ENCODE results near the gene RAB30. TPM values are rescaled to one million over a fixed set of nuclear protein-coding genes. Genes with fewer than 3 reads are reported as not detected.

Gene RAB30
- total RNA-seq, 2 experiments from 2014 or later, result 76.2 to 79.2 TPM

DNA sequence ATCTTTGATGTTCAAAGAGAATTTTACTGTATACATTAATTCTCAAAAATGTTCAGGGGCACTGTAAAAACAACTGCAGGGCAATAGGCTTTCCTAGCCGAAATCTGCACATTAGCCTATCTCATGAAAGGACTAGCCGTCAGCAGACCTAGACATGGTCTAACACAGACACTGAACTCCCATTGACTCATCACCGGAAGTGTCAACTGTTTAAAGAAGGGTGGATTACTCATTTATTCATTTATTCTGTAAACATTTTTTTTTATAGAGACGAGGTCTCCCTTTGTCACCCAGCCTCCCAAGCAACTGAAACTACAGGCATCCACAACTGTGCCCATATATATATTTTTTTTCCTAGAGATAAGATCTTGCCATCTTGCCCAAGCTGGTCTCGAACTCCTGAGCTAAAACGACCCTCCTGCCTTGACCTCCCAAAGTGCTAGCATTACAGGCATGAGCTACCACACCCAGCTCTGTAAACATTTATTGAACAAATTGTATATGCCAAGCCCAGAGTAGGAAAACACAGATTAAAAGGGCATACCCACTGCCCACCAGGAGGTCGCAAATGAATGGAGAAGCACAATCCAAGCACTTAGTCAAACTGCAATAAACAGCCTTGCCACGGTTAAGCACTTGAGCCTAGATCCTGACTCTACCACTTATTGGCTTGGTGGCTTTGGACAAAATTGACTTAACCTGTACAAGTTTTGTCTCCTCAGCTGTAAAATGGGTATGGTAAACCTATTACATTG lies 26.6 kb downstream of the RAB30 start:
- DNase-seq (peak in 4 of 14 experiments; percentile 15 to 51 (median 26)), ATAC-seq (ENCODE audit: poor library complexity) (peak; percentile 67)
- Histone ChIP-seq H3K36me3 (ENCODE audit: insufficient read depth, low read length) (no peaks in the 10 kb centered on the region), H3K4me3 (ENCODE audit: low read length) (no peak overlapping the region), H3K9me3 (ENCODE audit: control insufficient read depth in 1 of 2, insufficient read depth in 1 of 2, low read length in 2 of 2) (no peaks in the 10 kb centered on the region), H3K27me3 (ENCODE audit: control insufficient read depth in 1 of 2, insufficient read depth in 2 of 2, low read length in 2 of 2) (no peaks in the 10 kb centered on the region), H3K27ac (ENCODE audit: low read depth in 1 of 2, low read length in 2 of 2) (no peak overlapping the region), H3K4me1 (ENCODE audit: insufficient read depth, low read length) (no peaks in the 10 kb centered on the region)
- peaks cover 1% of the 10 kb centered on the region for H3K36me3 Mint-ChIP-seq (ENCODE audit: low read depth)
- TF ChIP-seq, protein P1, sequence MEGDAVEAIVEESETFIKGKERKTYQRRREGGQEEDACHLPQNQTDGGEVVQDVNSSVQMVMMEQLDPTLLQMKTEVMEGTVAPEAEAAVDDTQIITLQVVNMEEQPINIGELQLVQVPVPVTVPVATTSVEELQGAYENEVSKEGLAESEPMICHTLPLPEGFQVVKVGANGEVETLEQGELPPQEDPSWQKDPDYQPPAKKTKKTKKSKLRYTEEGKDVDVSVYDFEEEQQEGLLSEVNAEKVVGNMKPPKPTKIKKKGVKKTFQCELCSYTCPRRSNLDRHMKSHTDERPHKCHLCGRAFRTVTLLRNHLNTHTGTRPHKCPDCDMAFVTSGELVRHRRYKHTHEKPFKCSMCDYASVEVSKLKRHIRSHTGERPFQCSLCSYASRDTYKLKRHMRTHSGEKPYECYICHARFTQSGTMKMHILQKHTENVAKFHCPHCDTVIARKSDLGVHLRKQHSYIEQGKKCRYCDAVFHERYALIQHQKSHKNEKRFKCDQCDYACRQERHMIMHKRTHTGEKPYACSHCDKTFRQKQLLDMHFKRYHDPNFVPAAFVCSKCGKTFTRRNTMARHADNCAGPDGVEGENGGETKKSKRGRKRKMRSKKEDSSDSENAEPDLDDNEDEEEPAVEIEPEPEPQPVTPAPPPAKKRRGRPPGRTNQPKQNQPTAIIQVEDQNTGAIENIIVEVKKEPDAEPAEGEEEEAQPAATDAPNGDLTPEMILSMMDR (IDR thresholded peaks at IDR 0.05), result no peak
- intact Hi-C loops (cut with DNase I, micrococcal nuclease), result no loop called here
- no peak overlapping the region for H3K27ac Mint-ChIP-seq
- no peaks in the 10 kb centered on the region for H3K27me3 Mint-ChIP-seq
- H3K4me3 Mint-ChIP-seq, result no peak overlapping the region
- CTCF ChIA-PET, result no interaction called here
- no peaks in the 10 kb centered on the region for H3K9me3 Mint-ChIP-seq
- POLR2A ChIA-PET, result interaction anchor here (1.3 kb wide), 1 partner anchor 27 kb away, joined by 4 read pairs; the partner anchor contains the start of gene RAB30
- H3K4me1 Mint-ChIP-seq (ENCODE audit: low read depth), result peaks cover 25% of the 10 kb centered on the region

DNA sequence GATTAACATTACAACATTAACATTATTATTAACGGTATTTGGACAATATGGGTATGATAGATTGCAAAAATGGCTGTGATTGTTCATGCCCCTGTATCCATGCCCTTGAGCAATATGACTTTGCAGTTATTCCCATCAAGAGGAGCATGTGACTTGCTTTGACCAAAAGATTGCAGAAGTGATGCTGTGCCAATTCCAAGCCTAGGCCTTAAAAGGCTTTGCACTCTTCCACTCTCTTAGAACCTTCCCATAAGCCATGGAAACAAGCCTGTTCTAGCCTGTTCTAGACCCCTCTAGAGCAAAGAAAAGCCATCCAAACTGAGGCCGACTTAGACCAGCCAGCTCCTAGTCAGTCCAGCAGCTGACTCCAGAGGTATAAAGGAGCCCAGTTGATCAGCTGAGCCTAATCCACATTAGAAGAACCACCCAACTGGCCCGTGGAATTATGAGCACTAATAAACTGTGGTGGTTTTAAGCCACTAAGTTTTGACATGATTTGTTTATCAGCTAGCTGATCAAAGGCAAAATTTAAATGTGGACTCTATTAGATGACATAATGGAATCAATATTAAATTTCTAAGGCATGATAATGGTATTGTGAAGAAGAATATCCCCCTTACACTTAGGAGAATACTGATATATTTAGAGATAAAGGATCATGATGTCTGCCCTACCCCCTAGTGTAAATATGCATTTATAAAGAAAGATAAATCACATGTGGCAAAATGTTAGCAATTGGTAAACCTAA lies 28.6 kb downstream of the RAB30 start:
- no peaks in the 10 kb centered on the region for H3K4me1 ChIP-seq (ENCODE audit: insufficient read depth, low read length)

DNA sequence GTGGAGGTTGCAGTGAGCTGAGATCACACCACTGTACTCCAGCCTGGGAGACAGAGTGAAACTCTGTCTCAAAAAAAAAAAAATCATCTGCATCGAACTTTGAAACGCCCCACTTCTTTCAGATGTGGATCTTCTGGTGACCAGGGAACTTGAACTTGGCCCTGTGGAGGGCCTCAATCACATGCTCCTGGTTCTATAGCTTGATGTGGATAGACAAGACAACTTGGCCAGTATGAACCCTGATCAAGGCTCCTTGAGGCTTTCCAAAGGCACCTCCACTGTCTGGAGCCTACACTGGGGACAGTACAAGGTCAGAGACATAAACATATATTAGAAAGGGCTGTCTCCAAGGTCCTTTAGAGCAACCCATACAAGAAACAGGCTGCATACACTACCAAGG lies 30.6 kb downstream of the RAB30 start:
- TF ChIP-seq, protein P1 (IDR thresholded peaks at IDR 0.05), result no peak
- POLR2A ChIA-PET, result interaction anchor here (0.6 kb wide), 1 partner anchor 118 kb away, joined by 3 read pairs; no protein-coding TSS in a partner anchor
- Mint-ChIP-seq H3K4me3 (no peak overlapping the region), H3K27ac (no peak overlapping the region), H3K9me3 (no peaks in the 10 kb centered on the region), H3K4me1 (ENCODE audit: low read depth) (peaks cover 33% of the 10 kb centered on the region), H3K27me3 (no peaks in the 10 kb centered on the region), H3K36me3 (ENCODE audit: low read depth) (no peaks in the 10 kb centered on the region)
- no peaks in the 10 kb centered on the region for H3K9me3 ChIP-seq (ENCODE audit: control insufficient read depth in 1 of 2, insufficient read depth in 1 of 2, low read length in 2 of 2)
- no peaks in the 10 kb centered on the region for H3K27me3 ChIP-seq (ENCODE audit: control insufficient read depth in 1 of 2, insufficient read depth in 2 of 2, low read length in 2 of 2)
- peaks cover 2% of the 10 kb centered on the region for H3K4me1 ChIP-seq (ENCODE audit: insufficient read depth, low read length)
- no peak overlapping the region for H3K27ac ChIP-seq (ENCODE audit: low read depth in 1 of 2, low read length in 2 of 2)
- no peak for DNase-seq
- intact Hi-C loops (cut with DNase I, micrococcal nuclease), result no loop called here
- no peak overlapping the region for H3K4me3 ChIP-seq (ENCODE audit: low read length)
- H3K36me3 ChIP-seq (ENCODE audit: insufficient read depth, low read length), result no peaks in the 10 kb centered on the region
- ATAC-seq (ENCODE audit: poor library complexity), result no peak
- CTCF ChIA-PET, result no interaction called here

More for the DNA sequence above, 28.6 kb downstream of the RAB30 start:
- Histone ChIP-seq H3K27ac (ENCODE audit: low read depth in 1 of 2, low read length in 2 of 2) (no peak overlapping the region), H3K9me3 (ENCODE audit: control insufficient read depth in 1 of 2, insufficient read depth in 1 of 2, low read length in 2 of 2) (no peaks in the 10 kb centered on the region), H3K36me3 (ENCODE audit: insufficient read depth, low read length) (no peaks in the 10 kb centered on the region), H3K27me3 (ENCODE audit: control insufficient read depth in 1 of 2, insufficient read depth in 2 of 2, low read length in 2 of 2) (no peaks in the 10 kb centered on the region), H3K4me3 (ENCODE audit: low read length) (no peak overlapping the region)
- ChIA-PET POLR2A (no interaction called here), CTCF (no interaction called here)
- intact Hi-C loops (cut with DNase I, micrococcal nuclease), result no loop called here
- Mint-ChIP-seq H3K36me3 (ENCODE audit: low read depth) (no peaks in the 10 kb centered on the region), H3K27ac (no peak overlapping the region), H3K27me3 (no peaks in the 10 kb centered on the region), H3K9me3 (no peaks in the 10 kb centered on the region), H3K4me3 (no peak overlapping the region), H3K4me1 (ENCODE audit: low read depth) (peaks cover 32% of the 10 kb centered on the region)
- TF ChIP-seq, protein P1 (IDR thresholded peaks at IDR 0.05), result no peak
- DNase-seq, result no peak
- ATAC-seq (ENCODE audit: poor library complexity), result no peak
